IPS-15b (cell line): ENCODE measurements around the gene MLANA.

Experiments
- H3K27me3 ChIP-seq: one replicate; pipeline ENCODE4 v1.6.1; 2013; ENCODE audit warnings: low read length; ENCODE audit not compliant: control insufficient read depth, insufficient read depth
- H3K36me3 ChIP-seq: one replicate; pipeline ENCODE4 v1.6.1; 2013; ENCODE audit warnings: low read length; ENCODE audit not compliant: control insufficient read depth, insufficient read depth
- H3K4me1 ChIP-seq: one replicate; pipeline ENCODE4 v1.6.1; 2013; ENCODE audit warnings: mild to moderate bottlenecking, low read length; ENCODE audit not compliant: control insufficient read depth, insufficient read depth
- H3K4me3 ChIP-seq: one replicate; pipeline ENCODE4 v1.5.1; 2013; ENCODE audit warnings: low read depth, low read length
- H3K9ac ChIP-seq: one replicate; pipeline ENCODE4 v1.6.1; 2013; ENCODE audit warnings: low read depth, mild to moderate bottlenecking, low read length
- H3K9me3 ChIP-seq: one replicate; pipeline ENCODE4 v1.6.1; 2013; ENCODE audit warnings: mild to moderate bottlenecking, low read length; ENCODE audit not compliant: control insufficient read depth, insufficient read depth

Gene MLANA

DNA sequence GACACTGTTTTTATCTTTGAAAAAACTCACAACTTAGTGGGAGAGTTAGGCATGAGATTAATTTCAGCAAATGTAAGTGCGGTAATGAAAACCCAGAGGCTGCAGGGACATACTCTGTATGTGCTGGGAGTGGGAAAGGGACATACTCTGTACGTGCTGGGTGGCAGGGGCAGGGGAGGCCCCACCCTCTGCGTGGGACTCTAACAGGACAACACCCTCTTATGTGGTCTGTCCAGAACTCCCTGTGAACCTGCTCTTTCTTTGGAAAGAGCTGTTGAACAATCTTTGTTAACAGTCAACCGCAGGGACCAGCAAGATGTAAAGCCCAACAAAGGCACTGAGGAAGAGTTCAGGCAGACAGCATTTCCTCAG is 2.4 kb downstream of the MLANA start:
- no peaks in the 10 kb centered on the region for H3K4me1 ChIP-seq

DNA sequence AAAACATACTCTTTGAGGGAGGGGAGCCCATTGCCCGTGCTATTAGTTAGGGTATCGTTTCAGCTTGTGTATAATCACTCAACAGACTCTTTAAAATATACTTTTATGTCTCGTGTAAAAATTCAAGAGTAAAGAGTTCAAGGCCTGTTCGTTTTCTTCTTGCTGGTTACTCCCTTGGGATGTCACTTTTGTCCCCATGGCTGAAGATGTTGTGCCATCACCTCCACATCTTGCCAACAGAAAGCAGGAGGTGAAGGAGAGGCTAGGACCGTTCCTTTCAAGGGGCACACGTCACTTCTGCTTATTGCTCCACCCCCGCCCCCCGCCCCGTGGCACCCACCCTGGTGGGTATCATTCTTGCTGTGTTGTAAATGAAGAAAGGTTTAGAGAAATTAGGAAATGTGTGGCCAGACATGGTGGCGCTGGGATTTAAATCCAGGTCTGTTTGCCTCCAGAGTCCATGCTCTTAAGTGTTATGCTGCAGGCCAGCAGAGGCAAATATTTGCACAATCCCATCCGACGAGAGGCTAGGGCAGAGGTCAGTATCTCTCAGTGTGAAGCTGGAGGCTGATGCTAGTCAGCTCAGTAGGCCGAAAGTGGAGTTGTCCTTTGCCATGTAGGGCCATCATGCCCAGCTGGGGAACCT is 3.0 kb downstream of the MLANA start:
- no peaks in the 10 kb centered on the region for H3K27me3 ChIP-seq
- H3K4me3 ChIP-seq: no peak overlapping the region
- no peaks in the 10 kb centered on the region for H3K36me3 ChIP-seq
- no peaks in the 10 kb centered on the region for H3K9me3 ChIP-seq
- H3K4me1 ChIP-seq: no peaks in the 10 kb centered on the region
- H3K9ac ChIP-seq: no peak overlapping the region

More for the DNA sequence above, 2.4 kb downstream of the MLANA start:
- Histone ChIP-seq H3K9me3 (no peaks in the 10 kb centered on the region), H3K27me3 (no peaks in the 10 kb centered on the region), H3K36me3 (no peaks in the 10 kb centered on the region), H3K4me3 (no peak overlapping the region), H3K9ac (no peak overlapping the region)

DNA sequence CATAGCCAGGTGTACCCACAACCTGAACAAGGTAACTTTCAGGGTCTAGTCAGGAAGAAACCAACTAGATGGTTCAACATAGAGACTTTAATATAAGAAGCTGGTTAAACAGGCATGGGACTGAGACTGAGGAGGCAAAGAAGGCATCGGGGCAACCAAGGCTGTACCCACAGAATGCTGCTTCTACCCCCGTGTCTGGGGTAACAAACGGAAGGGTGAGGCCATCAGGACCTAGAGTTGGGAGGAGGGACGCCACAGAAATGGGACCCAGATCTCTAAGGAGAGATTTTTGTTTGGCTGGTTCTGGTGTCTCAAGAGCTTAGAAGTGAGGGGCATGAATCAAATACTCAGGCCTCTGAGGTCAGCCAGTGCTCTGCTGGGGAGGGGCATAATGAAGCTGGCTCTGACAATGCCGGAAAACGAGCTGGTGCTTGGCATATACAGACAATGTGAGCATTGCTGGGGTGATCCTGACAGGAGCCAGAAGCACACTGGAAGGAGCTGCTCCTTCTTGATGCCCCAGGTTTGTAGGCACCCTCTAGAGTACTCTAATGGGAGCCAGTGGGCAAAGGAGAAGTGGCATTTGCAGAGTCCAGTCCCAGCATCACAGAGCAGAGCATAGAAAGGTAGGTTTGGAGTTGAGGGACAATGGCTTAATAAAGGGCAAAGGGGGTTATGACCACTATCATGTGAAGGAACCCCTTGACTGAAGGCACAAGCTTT is 3.7 kb downstream of the MLANA start:
- Histone ChIP-seq H3K27me3 (no peaks in the 10 kb centered on the region), H3K4me1 (no peaks in the 10 kb centered on the region), H3K9me3 (no peaks in the 10 kb centered on the region), H3K36me3 (no peaks in the 10 kb centered on the region), H3K4me3 (no peak overlapping the region), H3K9ac (no peak overlapping the region)

DNA sequence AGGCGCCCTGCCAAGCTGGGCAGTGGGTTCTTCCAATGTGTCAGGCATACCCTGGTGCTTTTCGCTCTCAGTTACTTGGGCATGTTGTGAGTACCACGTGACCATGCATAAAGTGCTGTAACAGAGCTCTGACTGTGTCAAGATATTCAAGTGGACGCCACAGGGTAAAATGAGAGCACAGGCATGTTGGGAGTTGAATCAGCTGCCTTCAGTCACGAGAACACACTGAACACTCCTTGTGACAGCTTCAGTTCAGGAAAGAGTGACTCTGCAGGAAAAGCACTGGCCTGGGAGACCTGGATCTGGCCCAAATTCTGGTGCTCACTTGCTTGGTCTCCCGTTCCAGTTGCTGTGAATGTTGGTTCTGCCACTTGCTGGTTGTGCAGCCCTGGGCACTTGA is 5.1 kb downstream of the MLANA start:
- Histone ChIP-seq H3K27me3 (no peaks in the 10 kb centered on the region), H3K4me3 (no peak overlapping the region), H3K9me3 (no peaks in the 10 kb centered on the region), H3K9ac (no peak overlapping the region), H3K4me1 (no peaks in the 10 kb centered on the region), H3K36me3 (no peaks in the 10 kb centered on the region)

DNA sequence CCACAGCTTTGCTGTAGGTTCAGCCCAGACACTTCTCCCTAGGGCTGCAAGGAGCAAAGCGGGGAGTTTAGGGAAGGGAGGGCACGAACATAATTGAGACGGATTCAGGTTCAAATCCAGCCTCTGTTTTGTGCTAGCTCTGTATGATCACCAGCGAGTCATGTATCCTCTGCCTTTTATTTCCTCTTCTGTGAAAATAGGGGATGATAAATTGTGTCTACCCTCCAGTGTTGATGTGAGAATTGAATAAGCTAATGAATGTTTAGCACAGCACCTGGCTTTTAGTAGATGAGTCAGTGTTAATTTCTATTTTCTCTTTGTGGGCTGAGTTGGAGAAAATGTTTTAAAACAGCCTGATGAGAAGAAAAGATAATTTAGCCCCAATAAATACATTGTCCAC is 6.2 kb downstream of the MLANA start:
- H3K4me3 ChIP-seq: no peak overlapping the region
- H3K27me3 ChIP-seq: no peaks in the 10 kb centered on the region
- H3K9ac ChIP-seq: no peak overlapping the region
- H3K4me1 ChIP-seq: no peaks in the 10 kb centered on the region
- H3K36me3 ChIP-seq: no peaks in the 10 kb centered on the region
- no peaks in the 10 kb centered on the region for H3K9me3 ChIP-seq

DNA sequence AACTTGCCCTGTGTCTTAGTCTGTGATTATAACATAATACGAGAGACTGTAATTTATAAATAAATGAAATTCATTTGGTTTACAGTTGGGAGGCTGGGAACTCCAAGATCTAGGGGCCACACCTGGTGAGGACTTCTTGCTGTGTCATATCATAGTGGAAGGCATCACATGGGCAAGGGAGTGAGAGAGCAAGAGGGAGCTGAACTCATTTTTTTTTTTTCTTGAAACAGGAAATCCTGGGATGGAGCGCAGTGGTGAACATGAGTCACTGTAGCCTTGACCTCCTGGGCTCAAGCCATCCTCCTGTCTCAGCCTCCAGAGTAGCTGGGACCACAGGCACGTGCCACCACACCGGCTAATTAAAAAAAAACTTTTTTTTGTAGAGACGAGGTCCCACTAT is 7.2 kb downstream of the MLANA start:
- Histone ChIP-seq H3K27me3 (no peaks in the 10 kb centered on the region), H3K4me3 (no peak overlapping the region), H3K4me1 (no peaks in the 10 kb centered on the region), H3K9me3 (no peaks in the 10 kb centered on the region), H3K9ac (no peak overlapping the region), H3K36me3 (no peaks in the 10 kb centered on the region)

DNA sequence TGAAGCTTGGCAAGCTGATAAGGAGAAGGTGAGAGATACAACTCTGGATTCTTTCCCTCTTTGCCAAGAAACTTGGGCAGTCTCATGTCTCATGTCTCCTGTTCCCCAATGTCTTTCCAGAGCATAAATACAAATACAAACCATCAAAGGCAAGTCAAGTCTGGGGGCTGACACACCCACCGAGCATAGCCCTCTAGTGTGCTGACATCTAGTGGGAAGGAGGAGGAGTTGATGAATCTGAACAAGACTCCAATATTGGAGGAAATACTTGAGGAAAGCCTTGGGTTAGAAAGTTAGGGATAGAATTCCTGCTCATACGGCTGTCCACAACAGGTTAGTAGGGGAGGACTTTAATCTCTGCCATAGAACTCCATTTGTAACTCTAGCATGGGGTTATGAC is 8.6 kb downstream of the MLANA start:
- H3K4me3 ChIP-seq: no peak overlapping the region

DNA sequence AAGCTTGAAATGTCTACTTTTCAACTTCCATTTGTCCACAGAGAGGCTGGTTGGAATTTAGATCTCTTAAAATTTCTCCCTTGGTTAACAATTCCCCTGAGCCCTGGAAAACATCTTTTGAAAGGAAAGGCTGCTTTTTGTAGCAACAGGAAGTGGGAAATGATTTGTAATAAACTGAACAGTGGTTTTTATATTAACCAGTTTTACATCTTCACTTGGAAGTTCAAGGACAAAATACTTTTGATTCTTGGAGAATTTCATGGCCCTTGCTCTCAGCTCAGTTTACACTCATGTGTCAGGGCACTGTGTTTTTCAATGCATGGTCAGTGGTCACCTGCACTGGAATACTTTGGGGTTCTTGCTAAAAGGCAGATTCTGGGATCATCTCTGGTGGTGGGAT is 9.9 kb downstream of the MLANA start:
- Histone ChIP-seq H3K36me3 (no peaks in the 10 kb centered on the region), H3K9me3 (no peaks in the 10 kb centered on the region), H3K27me3 (no peaks in the 10 kb centered on the region), H3K4me3 (no peak overlapping the region), H3K4me1 (no peaks in the 10 kb centered on the region), H3K9ac (no peak overlapping the region)

More for the DNA sequence above, 8.6 kb downstream of the MLANA start:
- no peaks in the 10 kb centered on the region for H3K4me1 ChIP-seq
- H3K9me3 ChIP-seq: no peaks in the 10 kb centered on the region
- no peak overlapping the region for H3K9ac ChIP-seq
- no peaks in the 10 kb centered on the region for H3K27me3 ChIP-seq
- H3K36me3 ChIP-seq: no peaks in the 10 kb centered on the region

DNA sequence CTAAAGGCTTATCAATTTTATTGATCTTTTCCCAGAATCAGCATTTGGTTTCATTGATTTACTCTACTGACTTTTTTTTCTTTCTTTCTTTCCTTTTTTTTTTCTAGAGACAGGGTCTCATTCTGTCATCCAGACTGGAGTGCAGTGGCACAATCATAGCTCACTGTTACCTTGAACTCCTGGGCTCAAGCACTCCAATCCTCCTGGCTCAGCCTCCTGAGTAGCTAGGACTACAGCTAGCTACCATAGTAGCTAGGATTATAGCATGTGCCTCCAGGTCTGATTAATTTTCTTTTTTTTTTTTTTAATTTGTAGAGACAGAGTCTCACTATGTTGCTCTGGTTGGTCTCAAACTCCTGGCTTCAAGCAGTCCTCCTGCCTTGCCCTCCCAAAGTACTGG is 11.7 kb downstream of the MLANA start:
- Histone ChIP-seq H3K9ac (no peak overlapping the region), H3K4me3 (no peak overlapping the region), H3K36me3 (no peaks in the 10 kb centered on the region), H3K4me1 (no peaks in the 10 kb centered on the region), H3K27me3 (no peaks in the 10 kb centered on the region), H3K9me3 (no peaks in the 10 kb centered on the region)

DNA sequence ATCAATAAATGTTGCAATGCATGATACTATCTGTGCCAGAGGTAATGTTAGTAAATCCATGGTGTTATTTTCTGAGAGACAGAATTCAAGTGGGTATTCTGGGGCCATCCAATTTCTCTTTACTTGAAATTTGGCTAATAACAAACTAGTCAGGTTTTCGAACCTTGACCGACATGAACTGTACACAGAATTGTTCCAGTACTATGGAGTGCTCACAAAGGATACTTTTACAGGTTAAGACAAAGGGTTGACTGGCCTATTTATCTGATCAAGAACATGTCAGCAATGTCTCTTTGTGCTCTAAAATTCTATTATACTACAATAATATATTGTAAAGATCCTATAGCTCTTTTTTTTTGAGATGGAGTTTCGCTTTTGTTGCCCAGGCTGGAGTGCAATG is 18.2 kb downstream of the MLANA start:
- no peaks in the 10 kb centered on the region for H3K27me3 ChIP-seq
- no peaks in the 10 kb centered on the region for H3K4me1 ChIP-seq
- no peaks in the 10 kb centered on the region for H3K9me3 ChIP-seq
- H3K9ac ChIP-seq: no peak overlapping the region
- H3K36me3 ChIP-seq: no peaks in the 10 kb centered on the region
- H3K4me3 ChIP-seq: no peak overlapping the region

DNA sequence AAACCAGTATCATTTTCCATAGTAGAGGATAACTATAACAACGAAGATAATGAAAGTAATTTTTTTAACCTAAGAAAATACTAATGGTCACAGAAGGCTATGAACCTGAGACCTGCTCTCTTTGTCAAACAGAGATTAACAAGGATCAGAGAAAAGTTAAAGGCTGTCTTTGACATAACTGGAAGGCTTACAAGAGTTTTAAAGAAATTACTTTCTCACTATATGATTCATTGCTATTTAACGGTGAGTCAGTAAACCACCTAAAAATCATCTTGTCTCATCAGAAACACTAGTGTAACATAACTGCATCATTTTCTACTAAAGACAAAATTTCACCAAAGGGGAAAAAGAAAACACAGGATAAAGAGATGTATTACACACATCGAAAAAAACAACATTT is 19.3 kb downstream of the MLANA start:
- Histone ChIP-seq H3K4me1 (no peaks in the 10 kb centered on the region), H3K27me3 (no peaks in the 10 kb centered on the region), H3K4me3 (no peak overlapping the region), H3K36me3 (no peaks in the 10 kb centered on the region), H3K9ac (no peak overlapping the region), H3K9me3 (no peaks in the 10 kb centered on the region)

DNA sequence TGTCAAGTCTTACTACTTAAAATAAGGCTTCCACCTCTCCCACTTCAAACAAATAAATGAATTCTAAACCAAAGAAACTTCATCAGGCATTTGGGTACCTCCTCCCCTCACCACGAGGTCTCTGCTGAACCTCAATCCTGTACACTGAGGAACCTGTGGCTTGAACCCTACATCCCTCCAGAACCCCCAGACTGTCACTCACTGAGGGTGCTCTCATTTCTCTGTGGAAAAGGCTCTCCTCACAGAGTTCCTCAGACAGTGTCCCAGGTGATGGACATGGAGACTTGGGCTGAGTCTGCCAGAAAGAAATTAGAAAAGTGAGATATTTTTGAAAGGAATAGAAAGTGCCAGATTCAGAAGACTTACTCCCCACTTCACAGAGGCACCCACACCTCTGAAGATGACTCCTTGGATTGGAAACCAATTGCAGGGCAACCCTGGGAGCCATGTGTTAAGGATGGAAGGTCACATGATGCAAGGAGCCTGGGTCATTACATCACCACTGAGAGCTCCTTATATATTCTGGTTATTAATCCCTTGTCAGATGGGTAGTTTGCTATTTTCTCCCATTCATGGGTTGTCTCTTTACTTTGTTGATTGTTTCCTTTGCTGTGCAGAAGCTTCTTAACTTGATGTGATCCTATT is 19.8 kb downstream of the MLANA start:
- no peak overlapping the region for H3K4me3 ChIP-seq
- no peaks in the 10 kb centered on the region for H3K4me1 ChIP-seq
- H3K36me3 ChIP-seq: no peaks in the 10 kb centered on the region
- no peaks in the 10 kb centered on the region for H3K27me3 ChIP-seq
- no peak overlapping the region for H3K9ac ChIP-seq
- no peaks in the 10 kb centered on the region for H3K9me3 ChIP-seq
